NCI-H748 treated with DMSO at 0.1 percent for 48 hours (cell line): ENCODE results near the gene RSAD1.
A peak's percentile ranks its signal among the peaks of the same experiment; 100 is the strongest.

ENCODE experiments used
- DNase-seq: peaks from one replicate; lab custom pipeline; 2025; lab: John Stamatoyannopoulos, UW

Gene RSAD1

DNA sequence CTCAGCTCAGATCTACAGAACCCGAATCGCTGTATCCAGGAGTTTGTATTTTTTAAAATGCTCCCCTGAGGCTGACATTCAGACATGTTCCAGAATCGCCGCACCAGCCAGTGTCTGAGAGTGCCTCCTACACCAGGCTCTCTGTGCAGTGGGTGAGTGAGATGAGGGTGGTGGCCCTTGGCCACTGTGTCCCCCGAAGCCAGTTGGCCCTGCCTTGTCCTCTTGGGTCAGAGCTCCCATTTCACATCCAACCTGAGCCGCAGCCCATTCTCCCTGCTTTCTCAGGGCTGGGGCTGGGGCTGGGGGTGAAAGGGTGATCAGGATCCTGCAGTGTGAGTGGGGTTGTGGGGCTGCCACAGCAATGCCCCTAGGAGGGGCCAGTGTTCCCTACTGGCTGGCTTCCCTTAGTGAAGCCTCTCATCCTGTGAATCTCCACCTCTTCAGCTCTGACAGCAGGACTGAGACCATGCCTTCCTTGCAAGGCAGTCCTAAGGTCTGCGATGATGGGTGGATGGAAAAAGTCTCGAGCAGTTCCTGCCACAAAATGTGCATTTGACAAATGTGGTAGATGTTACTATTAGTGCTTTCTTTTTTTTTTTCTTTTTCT lies 16.7 kb downstream of the RSAD1 start:
- DNase-seq = no peak

DNA sequence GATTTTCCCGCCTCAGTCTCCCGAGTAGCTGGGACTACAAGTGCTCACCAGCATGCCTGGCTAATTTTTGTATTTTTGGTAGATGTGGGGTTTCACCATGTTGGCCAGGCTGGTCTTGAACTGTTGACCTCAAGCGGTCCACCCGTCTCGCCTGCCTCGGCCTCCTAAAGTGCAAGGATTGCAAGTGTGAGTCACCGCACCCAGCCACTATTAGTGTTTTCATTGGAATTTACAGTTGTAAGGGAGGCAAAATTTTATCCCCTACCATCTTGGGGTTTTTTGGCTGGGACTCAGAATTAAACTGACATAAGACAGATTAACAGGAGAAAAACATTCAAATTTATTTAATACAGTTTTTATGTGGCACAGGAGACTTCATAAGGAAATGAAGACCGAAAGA lies 17.3 kb downstream of the RSAD1 start:
- no peak for DNase-seq

DNA sequence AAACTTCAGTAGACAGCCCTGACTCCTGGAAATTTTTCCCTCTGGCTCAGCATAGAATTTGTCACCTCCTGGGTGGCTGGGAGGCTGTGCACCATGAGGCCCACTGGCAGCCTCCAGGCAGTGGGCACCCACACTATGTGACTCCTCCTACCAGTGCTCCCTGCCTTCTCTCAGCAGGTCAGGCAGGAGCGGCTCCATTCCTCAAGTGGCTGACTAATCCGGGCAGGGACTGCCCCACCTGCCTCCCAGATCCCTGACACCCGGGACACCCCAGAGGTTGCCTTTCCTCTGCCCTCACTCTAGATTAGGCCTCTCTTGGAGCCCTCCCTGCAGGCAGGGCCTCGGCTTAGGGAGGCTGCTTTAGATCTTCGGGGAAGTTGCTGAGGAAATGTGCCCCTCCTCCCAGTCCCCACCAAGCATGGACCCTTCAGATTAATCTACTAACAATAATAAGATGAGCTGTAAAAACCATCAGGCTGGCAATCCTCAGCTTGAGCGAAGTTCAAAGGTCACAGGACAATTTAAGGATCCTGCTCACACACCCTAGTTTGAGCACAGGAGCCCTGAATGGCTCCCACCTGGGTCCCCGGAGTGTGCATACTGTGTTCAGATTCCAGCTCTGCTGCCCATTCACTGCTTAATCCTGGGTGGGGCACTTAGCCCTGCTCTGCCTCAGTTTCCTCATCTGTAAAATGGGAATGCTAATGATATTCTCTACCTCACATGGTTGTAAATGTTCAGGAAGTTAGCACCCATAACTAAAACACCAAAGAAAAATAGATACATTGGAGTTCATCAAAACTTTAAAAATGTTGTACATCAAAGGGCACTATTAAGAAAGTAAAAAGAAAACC lies 19.6 kb downstream of the RSAD1 start:
- no peak for DNase-seq

DNA sequence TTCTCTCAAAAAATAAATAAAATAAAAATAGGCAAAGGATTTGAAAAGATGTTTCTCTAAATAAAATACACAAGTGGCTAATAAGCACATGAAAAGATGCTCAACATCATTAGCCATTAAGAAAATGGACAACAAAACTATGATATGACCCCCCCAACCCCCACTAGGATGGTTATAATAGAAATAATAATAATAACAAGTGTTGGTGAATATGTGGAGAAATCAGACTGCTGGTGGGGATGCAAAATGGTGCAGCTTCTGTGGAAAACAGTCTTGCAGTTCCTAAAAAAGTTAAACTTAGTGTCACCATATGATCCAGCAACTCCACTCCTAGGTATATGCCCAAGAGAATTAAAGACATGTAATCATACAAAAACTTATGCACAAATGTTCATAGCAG lies 20.6 kb downstream of the RSAD1 start:
- no peak for DNase-seq

DNA sequence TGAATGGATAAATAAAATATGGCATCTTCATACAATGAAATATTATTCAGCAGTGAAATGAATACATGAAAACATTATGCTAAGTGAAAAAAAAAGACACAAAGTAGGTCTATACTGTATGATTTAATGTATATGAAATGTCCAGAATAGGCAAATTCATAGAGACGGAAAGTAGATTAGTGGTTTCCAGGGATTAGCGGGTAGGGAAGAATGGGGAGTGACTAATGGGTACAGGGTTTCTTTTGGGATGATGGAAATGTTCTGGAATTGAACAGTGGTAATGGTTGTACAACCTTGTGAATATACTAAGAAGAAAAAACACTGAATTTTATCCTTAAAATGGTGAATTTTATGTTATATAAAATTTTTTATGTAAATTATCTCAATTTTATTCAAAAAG lies 21.1 kb downstream of the RSAD1 start:
- DNase-seq = no peak

DNA sequence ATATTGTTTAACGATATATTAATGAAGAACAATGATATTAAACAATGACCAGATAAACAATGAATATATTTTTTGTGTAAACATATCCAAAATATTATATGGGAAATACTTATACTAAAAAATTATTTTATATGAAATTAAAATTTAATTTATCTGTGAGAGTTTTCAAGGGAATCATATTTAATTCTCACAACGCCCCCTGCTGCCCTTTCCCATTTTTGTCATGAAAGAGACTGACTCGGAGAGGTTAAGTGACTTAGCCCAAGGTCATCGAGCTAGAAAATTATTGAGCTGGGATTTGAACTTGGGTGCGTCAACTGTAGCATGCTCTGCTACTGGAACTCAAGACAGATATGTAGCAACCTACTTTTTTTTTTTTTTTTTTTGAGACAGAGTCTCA lies 22.4 kb downstream of the RSAD1 start:
- no peak for DNase-seq

DNA sequence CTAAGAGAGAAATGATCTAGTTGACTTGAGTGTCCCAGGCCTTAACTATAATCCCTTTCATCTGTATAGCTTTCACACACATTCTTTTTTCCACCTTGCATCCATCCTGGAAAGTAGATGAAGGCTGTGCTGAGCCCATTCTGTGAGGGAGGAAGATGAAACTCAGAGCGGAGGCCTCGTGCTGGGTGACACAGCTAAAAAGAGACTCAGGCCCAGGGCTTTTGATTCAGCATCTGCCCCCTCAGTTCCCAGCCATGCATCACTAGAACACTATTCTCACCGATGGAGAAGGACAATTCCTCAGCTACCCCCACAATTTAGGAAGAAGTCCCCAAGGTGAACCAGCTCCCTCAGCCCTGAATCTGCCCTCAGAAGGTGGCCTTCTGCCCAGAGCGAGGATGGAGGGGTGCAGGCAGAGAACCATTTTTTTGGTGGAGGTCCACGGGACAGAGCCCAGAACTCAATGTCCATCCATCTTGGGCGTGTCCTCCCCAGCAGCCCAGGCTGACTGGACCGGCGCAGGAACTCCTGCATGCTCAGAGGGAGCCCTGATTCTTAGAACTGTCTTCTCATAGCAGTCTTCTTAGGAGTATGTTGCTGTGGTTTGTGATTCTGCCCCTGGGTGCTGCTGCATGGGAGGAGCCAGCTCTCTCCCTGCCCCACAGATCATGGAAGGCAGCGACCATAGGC lies 23.8 kb downstream of the RSAD1 start:
- no peak for DNase-seq

GRCh38 chr17:50505591-50506130 lies 27.0 kb downstream of the RSAD1 start:
- no peak for DNase-seq

DNA sequence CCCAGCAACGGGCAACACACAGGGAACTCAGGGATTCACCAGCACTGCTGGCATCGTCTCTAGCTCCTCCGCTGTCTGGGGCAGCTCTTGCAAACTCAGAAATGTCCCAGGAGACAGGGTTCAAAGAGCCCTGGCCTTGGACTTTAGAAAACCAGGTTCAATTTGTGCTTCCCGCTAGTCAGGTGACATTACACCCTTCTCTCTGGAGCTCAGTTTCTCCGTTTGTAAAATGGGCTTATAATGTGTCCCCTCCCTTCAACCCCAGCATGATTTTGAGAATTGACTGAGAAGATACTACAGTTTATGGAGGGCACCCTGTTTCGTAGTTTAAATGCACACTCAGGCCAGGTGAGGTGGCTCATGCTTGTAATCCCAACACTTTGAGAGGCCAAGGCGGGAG lies 27.6 kb downstream of the RSAD1 start:
- DNase-seq = no peak

DNA sequence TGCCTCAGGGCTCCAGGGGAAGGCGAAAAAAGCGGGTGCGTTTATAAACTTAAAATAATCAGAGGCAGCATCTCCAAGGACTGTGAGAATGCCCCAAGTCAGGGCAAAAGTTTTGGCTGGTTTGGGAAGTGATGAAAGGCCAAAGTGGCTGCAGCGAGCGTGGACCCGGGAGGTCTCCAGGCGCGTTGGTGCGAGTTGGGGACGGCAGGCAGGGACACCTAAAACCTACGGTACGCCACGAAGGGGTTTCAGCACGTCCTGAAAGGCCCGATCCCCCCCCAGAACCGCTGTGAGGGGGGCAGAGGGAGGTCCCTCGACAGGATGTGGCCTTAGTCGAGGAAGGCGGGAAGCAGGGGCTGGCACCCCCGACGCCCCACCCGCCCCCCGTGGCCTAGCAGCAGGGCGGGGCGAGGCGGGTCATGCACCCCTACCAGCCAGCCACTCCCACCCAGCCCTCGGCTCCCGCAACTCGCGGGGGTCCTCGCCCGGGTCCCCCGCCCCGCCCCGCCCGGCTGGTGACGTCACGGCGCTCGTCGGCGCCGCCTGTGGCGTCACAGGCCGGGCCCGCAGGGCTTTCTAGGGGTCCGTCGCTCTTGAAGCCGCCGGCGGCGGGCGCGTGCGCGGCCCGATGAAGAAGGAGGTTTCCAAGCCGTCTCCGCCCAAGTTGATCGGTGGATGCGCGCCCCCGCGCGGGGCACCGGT lies 29.4 kb downstream of the RSAD1 start, which contains the start of gene MYCBPAP:
Gene MYCBPAP, plus strand, starts transcription at position 569 of the 702 bp plus-strand sequence. CDS start 236 bp downstream, outside the sequence.
- DNase-seq = peak; percentile 48

- DNase-seq = no peak
Measured at GRCh38 chr17:50508573-50509460, 30.2 kb downstream of the RSAD1 start.

DNA sequence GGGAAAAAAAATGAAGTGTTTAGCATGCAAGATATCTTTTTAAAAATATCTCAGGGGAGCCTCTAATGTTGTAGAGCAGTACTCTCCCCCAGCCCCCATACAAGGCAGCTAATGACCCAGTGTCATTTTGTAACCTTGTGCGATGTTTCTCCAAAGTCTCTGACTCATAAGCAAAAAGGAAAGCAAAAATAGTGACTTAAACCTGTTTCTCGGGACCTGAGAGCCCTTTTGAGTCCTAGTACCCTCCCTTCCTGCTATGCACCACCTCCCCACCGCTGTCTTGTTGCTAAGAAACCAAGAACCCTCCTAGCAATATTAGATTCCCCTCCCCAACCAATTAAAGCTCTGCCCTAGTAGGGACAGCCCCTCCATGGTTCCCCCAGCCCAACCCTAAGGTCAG lies 32.4 kb downstream of the RSAD1 start:
- no peak for DNase-seq

GRCh38 chr17:50513495-50513894 lies 34.8 kb downstream of the RSAD1 start:
- no peak for DNase-seq

- no peak for DNase-seq
Measured at GRCh38 chr17:50514388-50514787, 35.7 kb downstream of the RSAD1 start.

- no peak for DNase-seq
Measured at GRCh38 chr17:50514936-50515702, 36.5 kb downstream of the RSAD1 start.

DNA sequence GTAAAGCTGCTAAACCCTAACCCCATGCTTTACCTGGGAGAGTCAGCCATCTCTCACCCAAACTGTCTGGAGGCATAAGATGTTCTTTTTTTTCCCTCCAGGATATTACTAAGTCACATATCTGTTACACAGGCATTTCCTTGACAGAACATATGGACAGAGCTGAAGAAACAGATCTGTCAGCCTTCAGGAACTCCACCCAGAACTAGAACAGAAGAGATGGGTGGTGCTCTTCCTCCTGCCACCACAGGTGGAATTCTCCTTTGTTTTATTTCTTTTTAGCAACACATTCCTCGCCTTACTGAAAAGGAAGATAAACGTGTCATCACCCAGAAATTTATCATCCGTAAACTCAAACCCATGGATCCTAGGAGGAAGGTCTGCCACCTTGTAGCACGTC lies 38.4 kb downstream of the RSAD1 start:
- DNase-seq = no peak

DNA sequence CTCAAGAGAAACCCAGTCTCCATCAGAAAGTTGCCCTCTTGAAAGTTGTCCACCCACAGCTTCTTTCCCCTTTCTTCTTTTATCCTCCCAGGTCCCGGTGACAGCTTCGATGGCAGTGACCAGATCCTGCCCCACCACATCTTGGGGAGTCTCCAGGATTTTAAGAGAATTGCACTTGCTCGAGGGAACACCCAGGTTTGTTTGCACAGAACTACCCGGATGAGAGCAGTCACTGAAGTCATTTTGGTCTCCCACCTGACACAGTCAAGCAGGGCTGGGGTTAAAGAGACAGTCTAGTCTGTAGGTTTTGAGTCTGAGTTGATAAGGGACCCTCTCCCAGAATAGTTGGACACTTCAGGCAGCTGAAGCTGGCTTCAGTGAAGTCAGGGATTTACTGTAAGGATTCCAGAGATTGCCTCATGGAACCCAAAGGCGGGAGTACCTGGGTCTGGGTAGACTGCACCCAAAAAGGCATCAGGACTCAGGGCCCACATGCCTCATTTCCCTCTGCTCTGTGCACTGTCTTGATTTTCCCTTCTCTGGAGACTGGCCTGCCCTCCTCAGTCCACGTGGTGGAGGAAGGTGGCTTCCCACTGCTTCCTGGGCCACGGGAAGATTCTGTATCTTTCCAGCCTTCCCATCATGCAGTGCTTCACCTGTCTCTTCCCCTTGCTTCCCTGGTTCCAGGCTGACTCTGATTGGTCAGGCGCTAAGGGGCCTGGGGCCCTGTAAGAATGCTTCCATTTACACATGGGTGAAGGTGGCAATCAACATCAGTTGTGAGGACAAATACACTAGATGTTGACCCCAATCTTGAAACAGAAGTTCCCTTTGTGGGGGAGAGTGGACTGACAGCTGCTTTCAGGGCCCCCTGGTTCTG lies 39.1 kb downstream of the RSAD1 start:
- DNase-seq = no peak

- no peak for DNase-seq
Measured at GRCh38 chr17:50518384-50519023, 39.8 kb downstream of the RSAD1 start.
